Activated T-cell treated with anti-CD3 and anti-CD28 coated beads, Interleukin-2, amount 50 U/mL, for 24 hours (primary cell): ENCODE results near the gene METTL18.

Experiments
- DNase-seq: peaks from one replicate; pipeline ENCODE4 v3.0.0-alpha.2; 2020
- H3K27ac Mint-ChIP-seq: 2 replicates; pipeline ENCODE4 v1.8.0; 2020; ENCODE audit warnings: mild to moderate bottlenecking, mixed read lengths
- H3K27me3 Mint-ChIP-seq: 2 replicates; pipeline ENCODE4 v1.8.0; 2020; ENCODE audit warnings: mixed read lengths
- H3K36me3 Mint-ChIP-seq: 2 replicates; pipeline ENCODE4 v1.8.0; 2020; ENCODE audit warnings: low read depth, mixed read lengths
- H3K4me1 Mint-ChIP-seq: 2 replicates; pipeline ENCODE4 v1.8.0; 2020; ENCODE audit warnings: low read depth, mixed read lengths
- H3K4me3 Mint-ChIP-seq: 2 replicates; pipeline ENCODE4 v1.8.0; 2020; ENCODE audit warnings: mild to moderate bottlenecking, moderate library complexity, mixed read lengths
- H3K9me3 Mint-ChIP-seq: 2 replicates; pipeline ENCODE4 v1.8.0; 2020; ENCODE audit warnings: mixed read lengths

Gene METTL18

DNA sequence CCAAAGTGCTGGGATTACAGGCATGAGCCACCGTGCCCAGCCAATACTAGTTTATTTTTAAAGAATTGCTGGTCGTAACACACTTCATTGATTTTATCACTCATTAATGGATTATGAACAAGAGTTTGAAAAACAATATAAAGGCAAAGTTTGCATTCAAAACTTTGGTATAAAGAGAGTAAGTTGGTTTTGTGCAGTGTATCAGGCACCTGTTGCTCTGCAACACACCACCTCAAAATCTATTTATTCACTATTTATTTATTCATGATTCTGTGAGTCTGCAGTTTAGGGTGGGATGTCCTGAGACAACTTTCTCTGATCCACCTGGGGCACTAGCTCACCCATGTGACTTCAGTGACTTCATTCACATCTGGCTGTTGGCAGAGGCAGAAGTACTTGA lies 10.2 kb upstream of the METTL18 start:
- Mint-ChIP-seq H3K27ac (no peak overlapping the region), H3K27me3 (no peaks in the 10 kb centered on the region), H3K4me3 (no peak overlapping the region), H3K9me3 (no peaks in the 10 kb centered on the region), H3K36me3 (peaks cover 80% of the 10 kb centered on the region), H3K4me1 (no peaks in the 10 kb centered on the region)
- DNase-seq: no peak

DNA sequence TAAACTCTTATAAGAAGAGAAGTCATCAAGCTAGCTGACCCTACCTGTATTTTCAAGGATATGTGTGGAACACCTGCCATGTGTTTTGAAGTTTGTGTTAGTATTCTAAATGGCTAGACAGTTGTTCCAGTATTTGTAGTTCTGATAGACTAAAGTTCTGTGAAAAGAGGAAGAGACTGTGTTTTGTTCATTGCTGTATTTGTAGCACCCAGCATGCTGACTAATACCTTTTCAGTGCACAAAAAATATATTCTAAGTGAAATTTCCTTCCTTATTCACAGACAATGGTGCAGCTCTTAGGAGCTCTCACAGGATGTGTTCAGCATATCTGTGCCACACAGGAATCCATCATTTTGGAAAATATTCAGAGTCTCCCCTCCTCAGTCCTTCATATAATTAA lies 8.2 kb upstream of the METTL18 start:
- H3K36me3 Mint-ChIP-seq: peaks cover 78% of the 10 kb centered on the region
- no peaks in the 10 kb centered on the region for H3K27me3 Mint-ChIP-seq
- H3K4me1 Mint-ChIP-seq: peaks cover 6% of the 10 kb centered on the region
- no peak overlapping the region for H3K4me3 Mint-ChIP-seq
- H3K9me3 Mint-ChIP-seq: no peaks in the 10 kb centered on the region
- DNase-seq: no peak
- H3K27ac Mint-ChIP-seq: no peak overlapping the region

DNA sequence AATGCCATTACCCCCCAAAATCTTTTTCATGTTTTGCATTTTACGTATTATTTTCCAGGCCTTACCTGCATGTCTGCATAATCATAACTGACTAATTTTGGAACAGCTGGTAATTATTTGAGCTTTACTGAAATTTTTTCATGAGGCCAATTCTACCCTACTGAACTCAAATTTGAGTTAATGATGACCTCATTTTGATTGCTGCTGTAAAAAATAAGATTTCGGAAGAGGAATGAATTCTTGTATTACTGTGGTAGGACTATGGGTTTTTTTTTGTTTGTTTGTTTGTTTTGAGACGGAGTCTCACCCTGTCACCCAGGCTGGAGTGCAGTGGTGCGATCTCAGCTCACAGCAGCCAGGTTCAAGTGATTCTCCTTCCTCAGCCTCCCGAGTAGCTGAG lies 2.6 kb upstream of the METTL18 start:
- no peaks in the 10 kb centered on the region for H3K9me3 Mint-ChIP-seq
- peaks cover 43% of the 10 kb centered on the region for H3K4me1 Mint-ChIP-seq
- H3K36me3 Mint-ChIP-seq: peaks cover 81% of the 10 kb centered on the region
- H3K27me3 Mint-ChIP-seq: no peaks in the 10 kb centered on the region
- no peak overlapping the region for H3K4me3 Mint-ChIP-seq
- DNase-seq: no peak
- no peak overlapping the region for H3K27ac Mint-ChIP-seq

DNA sequence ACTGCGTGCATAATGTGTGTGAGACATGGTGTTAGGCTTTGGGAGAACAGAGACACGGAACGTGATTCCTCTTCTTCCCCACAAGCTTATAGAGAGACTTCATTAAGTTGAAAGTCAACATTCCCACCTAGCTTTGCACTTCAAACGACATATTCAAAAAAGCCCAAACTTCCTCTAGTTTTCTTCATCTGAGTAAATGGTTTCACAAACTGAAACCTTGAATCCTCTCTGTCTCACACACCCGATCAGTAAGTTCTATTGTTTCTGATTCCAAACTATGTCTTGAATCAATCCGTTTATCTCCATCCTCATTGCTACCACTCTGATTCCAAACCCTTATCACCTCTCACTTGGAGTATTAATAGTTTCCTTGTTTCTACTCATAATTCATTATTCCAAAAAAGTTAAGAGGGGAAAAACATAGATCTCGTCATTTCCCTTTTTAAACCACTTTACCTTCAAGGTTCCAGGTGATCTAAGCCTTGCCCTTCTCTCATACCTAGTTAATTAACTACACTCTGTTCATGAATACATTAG lies 1.6 kb upstream of the METTL18 start:
- Mint-ChIP-seq H3K36me3 (peaks cover 84% of the 10 kb centered on the region), H3K9me3 (no peaks in the 10 kb centered on the region)

DNA sequence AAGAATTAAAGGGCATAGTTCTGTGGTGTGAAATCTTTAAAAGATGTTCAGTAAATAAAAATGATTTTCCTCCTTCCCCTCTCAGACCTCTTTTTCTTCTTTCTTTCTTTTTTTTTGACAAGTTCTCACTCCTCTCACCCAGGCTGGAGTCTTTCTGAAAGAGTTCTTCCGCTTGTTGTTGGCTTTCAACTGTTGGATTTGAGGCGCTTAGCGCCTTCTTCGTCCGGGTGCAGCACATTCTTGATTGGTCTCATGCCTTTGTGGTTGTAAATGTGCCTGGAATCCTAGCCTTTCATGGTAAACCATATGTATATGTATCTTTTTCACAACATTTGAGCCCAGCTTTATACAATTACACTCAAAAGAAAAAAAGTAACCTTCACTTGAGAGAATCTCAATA lies 980 bp upstream of the METTL18 start:
- Mint-ChIP-seq H3K27ac (peak overlapping the region; percentile 99), H3K27me3 (no peaks in the 10 kb centered on the region), H3K4me3 (peak overlapping the region; percentile 98), H3K9me3 (no peaks in the 10 kb centered on the region), H3K36me3 (peaks cover 83% of the 10 kb centered on the region), H3K4me1 (peaks cover 53% of the 10 kb centered on the region)
- DNase-seq: no peak

More for the DNA sequence above, 1.6 kb upstream of the METTL18 start:
- Mint-ChIP-seq H3K4me3 (peak overlapping the region; percentile 98), H3K27ac (peak overlapping the region; percentile 99), H3K4me1 (peaks cover 53% of the 10 kb centered on the region), H3K27me3 (no peaks in the 10 kb centered on the region)
- DNase-seq: no peak

DNA sequence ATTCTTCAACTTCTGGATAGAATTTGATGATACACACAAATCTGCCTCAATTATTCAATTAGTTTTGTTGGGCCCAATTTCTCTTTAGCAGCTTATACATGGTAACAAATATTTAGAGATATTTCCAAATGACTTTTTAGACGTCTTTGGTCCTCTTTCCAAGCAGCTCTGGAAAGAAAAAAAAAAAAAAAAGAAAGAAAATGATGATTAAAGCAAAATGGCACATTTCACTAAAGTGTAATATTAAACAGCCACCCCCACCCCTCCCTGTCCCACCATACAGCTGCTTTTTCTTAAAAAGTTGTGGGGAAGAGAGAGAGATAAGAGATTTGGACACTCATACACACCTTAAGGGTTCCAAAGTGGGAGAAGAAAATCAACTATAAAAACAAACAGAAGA lies 977 bp downstream of the METTL18 start:
- Mint-ChIP-seq H3K27ac (peak overlapping the region; percentile 99), H3K4me1 (peaks cover 51% of the 10 kb centered on the region), H3K27me3 (no peaks in the 10 kb centered on the region), H3K36me3 (peaks cover 69% of the 10 kb centered on the region), H3K4me3 (peak overlapping the region; percentile 98), H3K9me3 (no peaks in the 10 kb centered on the region)
- no peak for DNase-seq

DNA sequence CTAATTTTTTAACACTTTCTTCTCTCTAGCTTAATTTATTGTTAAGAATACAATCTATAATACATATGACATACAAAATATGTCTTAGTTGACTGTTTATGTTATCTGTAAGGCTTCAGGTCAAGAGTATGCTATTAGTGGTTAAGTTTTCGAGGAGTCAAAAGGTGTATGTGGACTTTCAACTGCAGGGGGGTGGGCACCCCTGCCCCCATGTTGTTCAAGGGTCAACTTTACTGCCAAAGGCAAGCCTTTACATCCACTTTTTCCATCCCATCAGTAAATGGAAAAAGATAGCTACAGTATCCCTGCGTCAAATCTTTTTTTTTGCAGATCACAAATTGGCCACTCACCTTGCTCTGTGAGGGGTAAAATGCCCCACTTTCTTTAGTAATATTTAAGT lies 6.3 kb downstream of the METTL18 start:
- no peak for DNase-seq
- Mint-ChIP-seq H3K27me3 (peaks cover 31% of the 10 kb centered on the region), H3K36me3 (peaks cover 24% of the 10 kb centered on the region), H3K27ac (no peak overlapping the region), H3K9me3 (no peaks in the 10 kb centered on the region), H3K4me1 (peaks cover 20% of the 10 kb centered on the region), H3K4me3 (no peak overlapping the region)

DNA sequence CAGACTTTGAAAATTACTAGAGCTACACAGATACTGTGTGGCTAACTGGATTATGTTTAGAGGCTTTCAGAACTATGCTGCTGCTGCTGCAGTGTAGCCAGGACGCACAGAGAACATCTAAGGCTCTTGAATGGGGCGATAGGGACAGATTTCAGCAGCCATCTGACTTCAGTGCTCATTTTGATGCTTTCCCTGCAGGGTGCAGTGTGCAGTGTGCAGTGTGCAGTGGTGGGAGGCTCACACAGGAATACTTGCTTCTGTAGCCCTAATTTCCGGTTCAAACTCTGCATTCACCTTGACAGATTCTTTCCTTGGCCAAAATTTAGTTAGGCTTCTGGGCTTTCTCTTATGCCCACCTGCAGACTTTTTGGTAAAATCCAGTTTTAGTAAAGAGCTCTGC lies 7.7 kb downstream of the METTL18 start:
- H3K9me3 Mint-ChIP-seq: no peaks in the 10 kb centered on the region
- H3K27me3 Mint-ChIP-seq: peaks cover 41% of the 10 kb centered on the region
- no peak overlapping the region for H3K4me3 Mint-ChIP-seq
- no peak overlapping the region for H3K27ac Mint-ChIP-seq
- no peak for DNase-seq
- H3K36me3 Mint-ChIP-seq: peaks cover 10% of the 10 kb centered on the region
- H3K4me1 Mint-ChIP-seq: peaks cover 7% of the 10 kb centered on the region

DNA sequence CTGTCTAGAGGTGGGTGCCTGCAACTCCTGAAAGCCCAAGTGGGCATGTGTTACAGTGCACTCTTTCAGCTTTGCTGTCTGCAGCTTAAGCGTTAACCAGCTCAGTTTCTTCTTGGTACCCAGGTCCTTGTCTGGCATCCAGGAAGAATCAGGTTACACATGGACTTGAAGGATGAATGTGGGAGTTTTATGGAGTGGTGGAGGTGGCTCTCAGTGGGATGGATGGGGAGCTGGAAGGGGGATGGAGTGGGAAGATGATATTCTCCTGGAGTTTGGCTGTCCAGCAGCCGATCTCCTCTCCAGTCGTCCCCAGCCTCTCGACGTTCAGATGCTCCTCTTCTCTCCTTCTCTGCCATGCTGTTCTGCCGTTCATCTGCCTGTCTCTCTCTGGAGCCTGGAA lies 9.4 kb downstream of the METTL18 start:
- Mint-ChIP-seq H3K36me3 (no peaks in the 10 kb centered on the region), H3K4me3 (no peak overlapping the region), H3K27me3 (peaks cover 42% of the 10 kb centered on the region), H3K9me3 (no peaks in the 10 kb centered on the region), H3K27ac (no peak overlapping the region), H3K4me1 (no peaks in the 10 kb centered on the region)
- DNase-seq: no peak

DNA sequence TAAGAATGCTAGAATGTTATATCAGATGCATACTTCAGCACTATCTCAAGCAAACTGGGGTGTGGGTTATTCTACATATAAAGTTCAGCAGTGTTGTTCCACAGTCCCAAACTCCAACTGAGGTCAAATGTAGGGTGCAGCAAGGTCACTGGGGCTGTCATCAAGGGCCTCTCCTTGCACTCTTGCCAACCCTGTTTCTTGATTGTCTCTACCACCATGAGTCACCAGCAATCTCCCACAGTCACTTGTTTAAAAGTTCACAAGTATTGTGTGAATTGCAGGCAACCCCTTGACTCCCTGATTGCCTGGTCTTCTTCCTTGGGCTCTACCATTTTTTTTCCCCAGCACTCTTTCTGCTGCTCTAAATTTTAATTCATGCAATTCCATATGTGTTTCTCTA lies 10.6 kb downstream of the METTL18 start:
- Mint-ChIP-seq H3K9me3 (no peaks in the 10 kb centered on the region), H3K27me3 (peaks cover 42% of the 10 kb centered on the region)

DNA sequence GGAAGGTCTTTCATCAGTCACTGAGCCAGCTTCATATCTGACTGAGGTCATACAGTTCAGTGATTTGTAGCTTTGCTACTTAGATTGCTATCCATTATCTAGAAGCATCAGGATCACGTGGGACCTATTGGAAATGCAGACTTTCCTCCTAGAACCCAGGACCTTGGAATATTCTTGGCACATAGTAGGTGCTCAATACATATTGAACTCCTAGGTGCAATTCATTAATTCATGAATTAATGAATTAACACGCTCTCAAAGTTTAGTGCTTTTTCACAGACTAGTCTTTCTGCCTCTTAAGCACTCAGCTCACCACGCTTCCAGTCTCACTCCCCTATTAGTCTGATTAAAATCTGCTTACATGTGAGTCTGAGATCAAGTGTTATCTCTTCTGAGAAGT lies 12.1 kb downstream of the METTL18 start:
- no peak for DNase-seq
- Mint-ChIP-seq H3K4me1 (no peaks in the 10 kb centered on the region), H3K27me3 (peaks cover 42% of the 10 kb centered on the region)

More for the DNA sequence above, 10.6 kb downstream of the METTL18 start:
- Mint-ChIP-seq H3K36me3 (no peaks in the 10 kb centered on the region), H3K4me1 (no peaks in the 10 kb centered on the region), H3K27ac (no peak overlapping the region), H3K4me3 (no peak overlapping the region)
- DNase-seq: no peak

DNA sequence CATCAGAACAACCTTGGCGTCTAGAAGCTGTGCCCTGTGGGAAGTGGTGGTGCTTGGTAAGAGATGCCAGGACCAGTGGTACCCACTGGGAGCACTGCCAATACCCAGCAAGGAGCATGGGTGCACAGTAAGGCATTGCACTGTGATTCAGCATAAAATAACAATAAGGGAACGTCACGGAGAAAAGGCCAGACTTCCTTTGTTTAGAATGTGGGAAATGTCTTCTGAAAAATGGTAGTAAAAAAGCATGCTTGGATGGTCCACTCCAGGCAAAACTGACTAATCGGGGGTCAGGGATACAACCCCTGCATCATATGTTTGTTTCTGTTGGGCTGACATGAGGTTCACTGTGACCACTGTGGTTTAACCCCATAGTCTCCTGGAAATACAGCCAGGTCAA lies 14.7 kb downstream of the METTL18 start:
- DNase-seq: no peak

More for the DNA sequence above, 12.1 kb downstream of the METTL18 start:
- Mint-ChIP-seq H3K9me3 (no peaks in the 10 kb centered on the region), H3K36me3 (no peaks in the 10 kb centered on the region), H3K4me3 (no peak overlapping the region), H3K27ac (no peak overlapping the region)

DNA sequence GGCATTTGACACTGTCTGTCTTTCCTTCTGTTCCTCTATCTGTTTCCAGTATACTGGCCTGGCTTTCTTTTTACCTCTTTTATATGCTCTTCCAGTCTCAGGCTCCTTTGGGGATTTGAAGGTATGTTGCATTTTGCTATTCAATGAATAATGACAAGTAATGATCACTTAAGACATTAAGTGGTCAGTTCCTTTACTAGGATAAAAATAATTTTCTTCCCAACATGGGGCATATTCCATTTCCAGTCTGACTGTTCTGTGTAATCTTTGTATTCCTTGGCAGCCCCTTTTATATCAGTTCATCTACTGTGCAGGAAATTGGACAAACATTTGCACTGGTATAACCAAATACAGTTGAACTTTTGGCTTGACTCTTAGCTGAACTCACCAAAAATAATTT lies 15.6 kb downstream of the METTL18 start:
- Mint-ChIP-seq H3K36me3 (no peaks in the 10 kb centered on the region), H3K4me1 (no peaks in the 10 kb centered on the region), H3K27me3 (peaks cover 16% of the 10 kb centered on the region), H3K4me3 (no peak overlapping the region), H3K27ac (no peak overlapping the region), H3K9me3 (no peaks in the 10 kb centered on the region)
- no peak for DNase-seq

More for the DNA sequence above, 14.7 kb downstream of the METTL18 start:
- no peaks in the 10 kb centered on the region for H3K36me3 Mint-ChIP-seq
- H3K4me1 Mint-ChIP-seq: no peaks in the 10 kb centered on the region
- H3K4me3 Mint-ChIP-seq: no peak overlapping the region
- no peak overlapping the region for H3K27ac Mint-ChIP-seq
- peaks cover 25% of the 10 kb centered on the region for H3K27me3 Mint-ChIP-seq
- no peaks in the 10 kb centered on the region for H3K9me3 Mint-ChIP-seq

DNA sequence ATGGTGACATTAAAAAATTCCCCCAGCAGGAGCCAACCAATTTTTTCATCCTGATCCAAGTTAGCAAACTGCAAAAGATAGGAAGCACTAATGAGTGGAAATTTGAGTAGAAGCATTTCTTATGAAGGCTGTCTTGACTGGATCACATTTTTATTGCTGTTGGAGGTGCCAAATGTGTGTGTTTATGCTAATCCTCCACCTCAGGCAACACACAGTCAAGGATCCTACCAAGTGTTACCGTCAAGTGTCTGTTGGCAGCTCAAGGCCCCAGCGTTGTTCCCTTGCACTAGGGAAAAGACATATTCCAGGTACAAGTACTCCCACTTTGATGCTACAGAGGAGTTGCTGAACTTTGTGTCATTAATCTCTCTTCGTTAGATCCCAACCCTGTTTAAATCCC lies 18.3 kb downstream of the METTL18 start:
- Mint-ChIP-seq H3K4me3 (no peak overlapping the region), H3K9me3 (no peaks in the 10 kb centered on the region), H3K27ac (no peak overlapping the region), H3K4me1 (no peaks in the 10 kb centered on the region), H3K27me3 (no peaks in the 10 kb centered on the region), H3K36me3 (no peaks in the 10 kb centered on the region)
- DNase-seq: no peak

DNA sequence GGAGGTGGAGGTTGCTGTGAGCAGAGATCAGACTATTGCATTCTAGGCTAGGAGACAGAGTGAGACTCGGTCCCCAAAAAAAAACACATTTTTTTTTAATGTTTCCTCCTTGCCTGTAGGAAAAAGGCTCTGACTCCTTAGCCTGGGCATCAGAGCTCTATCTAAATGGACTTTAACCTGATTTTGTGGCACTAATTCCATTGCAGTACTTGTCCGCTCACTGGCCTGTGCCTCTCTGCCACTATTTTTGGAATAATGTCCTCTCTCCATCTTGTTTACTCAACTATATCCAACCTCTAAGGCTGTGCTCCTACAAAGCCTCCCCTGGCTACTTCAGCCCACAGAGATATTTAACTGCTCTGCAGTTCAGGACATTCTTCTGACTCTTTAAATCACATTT lies 26.5 kb downstream of the METTL18 start:
- H3K27me3 Mint-ChIP-seq: no peaks in the 10 kb centered on the region
- H3K36me3 Mint-ChIP-seq: no peaks in the 10 kb centered on the region
- no peak overlapping the region for H3K27ac Mint-ChIP-seq
- no peak overlapping the region for H3K4me3 Mint-ChIP-seq
- no peaks in the 10 kb centered on the region for H3K9me3 Mint-ChIP-seq
- no peak for DNase-seq
- no peaks in the 10 kb centered on the region for H3K4me1 Mint-ChIP-seq
